GM18505 (cell line): ENCODE results near the gene IRX4.

Source experiments
- ATAC-seq: cut with Tn5 transposase; IDR thresholded peaks from one replicate; pipeline ENCODE4 v1.9.1; 2021; ENCODE audit not compliant: unreplicated experiment
- POLR2A ChIP-seq: IDR thresholded peaks from 4 replicates; pipeline ENCODE4 v1.6.1; 2011; ENCODE audit warnings: borderline replicate concordance; ENCODE audit not compliant: insufficient read depth, insufficient read length; ENCODE audit errors: extremely low read depth

IRX4 gene

GRCh38 chr5:1909346-1909985, 26.7 kb upstream of the IRX4 start:
- no peak for ATAC-seq
- TF ChIP-seq POLR2A = no peak

GRCh38 chr5:1908931-1909330, 26.2 kb upstream of the IRX4 start:
- ATAC-seq = no peak
- TF ChIP-seq POLR2A = no peak

GRCh38 chr5:1907616-1908015, 24.9 kb upstream of the IRX4 start:
- no peak for TF ChIP-seq POLR2A
- no peak for ATAC-seq

- ATAC-seq = no peak
- no peak for TF ChIP-seq POLR2A
Observed at GRCh38 chr5:1905108-1905507, 22.4 kb upstream of the IRX4 start.

GRCh38 chr5:1901983-1902382, 19.3 kb upstream of the IRX4 start:
- no peak for ATAC-seq
- TF ChIP-seq POLR2A = no peak

- TF ChIP-seq POLR2A = no peak
- no peak for ATAC-seq
Observed at GRCh38 chr5:1901061-1901460, 18.3 kb upstream of the IRX4 start.

GRCh38 chr5:1899201-1899600, 16.5 kb upstream of the IRX4 start:
- no peak for TF ChIP-seq POLR2A
- no peak for ATAC-seq

- ATAC-seq = no peak
Observed at GRCh38 chr5:1897816-1898450, 15.2 kb upstream of the IRX4 start.

GRCh38 chr5:1897386-1897785, 14.7 kb upstream of the IRX4 start:
- no peak for TF ChIP-seq POLR2A
- ATAC-seq = no peak

More at GRCh38 chr5:1897816-1898450, 15.2 kb upstream of the IRX4 start:
- no peak for TF ChIP-seq POLR2A

GRCh38 chr5:1896602-1897376, 14.1 kb upstream of the IRX4 start:
- no peak for ATAC-seq
- TF ChIP-seq POLR2A = no peak

- no peak for TF ChIP-seq POLR2A
Observed at GRCh38 chr5:1895739-1896420, 13.2 kb upstream of the IRX4 start.

GRCh38 chr5:1894243-1894642, 11.5 kb upstream of the IRX4 start:
- no peak for TF ChIP-seq POLR2A
- ATAC-seq = no peak

More at GRCh38 chr5:1895739-1896420, 13.2 kb upstream of the IRX4 start:
- ATAC-seq = no peak

GRCh38 chr5:1893754-1894153, 11.0 kb upstream of the IRX4 start:
- no peak for TF ChIP-seq POLR2A
- ATAC-seq = no peak

GRCh38 chr5:1892685-1893445, 10.1 kb upstream of the IRX4 start:
- no peak for ATAC-seq
- TF ChIP-seq POLR2A = no peak

GRCh38 chr5:1892211-1892610, 9.5 kb upstream of the IRX4 start:
- no peak for TF ChIP-seq POLR2A
- no peak for ATAC-seq
